Activated B cell treated with CpG ODN at 0.5 μM for 24 hours (primary cell): ENCODE data around the gene PPP1R18. TPM values are rescaled to one million over a fixed set of nuclear protein-coding genes. Genes with fewer than 3 reads are reported as not detected.

Source experiments
- ATAC-seq: fragments of 200-7000 bp; cut with Tn5 transposase; one replicate; pipeline ENCODE4 v1.10.0; 2021; ENCODE audit warnings: low read depth, mild to moderate bottlenecking, moderate library complexity
- CTCF ChIA-PET: fragments of 350-600 bp; sonication (Branson Sonifier 250); formaldehyde crosslinking; loops from one replicate; lab custom pipeline; 2021; ENCODE audit warnings: antibody characterized with exemption; lab: Charles Lee
- POLR2A ChIA-PET: fragments of 350-600 bp; sonication (Branson Sonifier 250); formaldehyde crosslinking; loops from one replicate; lab custom pipeline; 2021; ENCODE audit warnings: antibody characterized with exemption; lab: Charles Lee
- DNase-seq: peaks from one replicate; pipeline ENCODE4 v3.0.0; 2022
- H3K27ac Mint-ChIP-seq: one replicate; pipeline ENCODE4 v1.8.0; 2020; ENCODE audit warnings: mixed read lengths
- H3K27me3 Mint-ChIP-seq: one replicate; pipeline ENCODE4 v1.8.0; 2021; ENCODE audit warnings: mixed read lengths
- H3K36me3 Mint-ChIP-seq: one replicate; pipeline ENCODE4 v1.8.0; 2021; ENCODE audit warnings: low read depth, mixed read lengths
- H3K4me1 Mint-ChIP-seq: one replicate; pipeline ENCODE4 v1.8.0; 2021; ENCODE audit warnings: mixed read lengths
- H3K4me3 Mint-ChIP-seq: one replicate; pipeline ENCODE4 v1.8.0; 2020; ENCODE audit warnings: mild to moderate bottlenecking, mixed read lengths
- H3K9me3 Mint-ChIP-seq: one replicate; pipeline ENCODE4 v1.8.0; 2020; ENCODE audit warnings: mixed read lengths
- intact Hi-C: fragments of 100-400 bp; cut with micrococcal nuclease; formaldehyde crosslinking; loops from one replicate; pipeline ENCODE4 v1.15.1; 2024
- total RNA-seq: library from RNA; stranded (reverse); gene quantifications from 2 replicates; pipeline ENCODE4 v1.2.3, GENCODE V29; 2022
- TF ChIP-seq, protein P1 (sequence below): fragments of 200-600 bp; IDR thresholded peaks from one replicate; pipeline ENCODE4 v1.8.0; 2022; ENCODE audit warnings: antibody characterized with exemption, mild to moderate bottlenecking

Gene PPP1R18
- total RNA-seq, 1 donor from 2014 or later, result 104 TPM

DNA sequence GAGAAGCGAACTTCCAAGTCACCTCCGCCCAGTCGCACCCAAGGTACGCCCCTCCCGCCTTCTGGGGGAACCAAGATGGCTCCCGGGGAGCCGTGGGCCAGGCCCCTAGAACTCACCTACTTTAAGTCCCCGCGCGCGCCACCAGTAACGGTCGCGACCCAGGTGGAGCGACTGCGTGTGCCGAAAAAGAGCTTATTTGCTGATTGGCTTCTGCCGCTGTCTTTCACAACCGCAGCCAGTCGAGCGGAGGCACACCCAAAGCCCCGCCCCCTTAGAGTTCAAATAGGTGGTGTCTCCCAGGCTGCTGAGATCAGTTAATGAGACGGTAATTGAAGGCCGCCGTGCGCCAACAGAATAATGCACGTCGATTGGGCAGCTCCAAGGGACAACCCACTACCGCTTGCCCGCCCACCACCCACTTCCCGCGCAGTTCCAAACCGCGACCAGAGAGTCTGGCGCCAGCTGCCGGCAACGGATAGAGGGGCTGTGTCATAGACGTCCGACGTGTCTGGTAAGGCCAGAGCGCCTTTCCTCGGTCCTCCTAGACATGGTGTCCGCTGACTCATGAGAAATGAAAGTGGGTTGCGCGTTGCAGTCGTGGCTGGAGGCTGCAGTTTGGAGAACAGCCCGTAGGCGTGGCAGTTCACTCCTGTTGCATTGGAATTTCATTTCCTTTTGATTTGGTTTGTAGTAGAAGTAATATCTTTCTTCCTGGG is 30.8 kb upstream of the PPP1R18 start, which contains the start of gene MDC1:
TSS of gene MDC1 (minus strand) at position 153 of the 716 bp plus-strand sequence. CDS start 2,106 bp downstream, outside the sequence.
- peak; percentile 73 for ATAC-seq
- H3K4me1 Mint-ChIP-seq, result peaks cover 57% of the 10 kb centered on the region
- H3K36me3 Mint-ChIP-seq, result peaks cover 49% of the 10 kb centered on the region

DNA sequence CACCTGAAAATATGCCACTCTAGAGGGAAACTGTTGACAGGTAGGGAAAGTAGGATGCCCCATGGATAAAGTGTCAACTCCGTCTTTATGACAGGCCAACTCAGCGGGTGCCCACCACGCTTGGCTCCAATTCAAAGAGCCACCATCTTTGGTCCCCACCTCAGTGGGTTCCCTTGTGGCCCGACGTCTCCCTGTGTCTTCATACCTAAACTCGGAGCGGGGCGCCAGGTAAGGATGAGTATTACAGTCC is 30.4 kb upstream of the PPP1R18 start:
- intact Hi-C loops, result loop anchor here (1.0 kb wide), 4 partner anchors 30 to 161 kb away; partner anchors contain the start of genes GNL1, MRPS18B and PPP1R10
- ChIA-PET POLR2A (interaction anchor here (0.6 to 22.6 kb wide), 25 partner anchors 11 to 977 kb away, joined by 3 to 697 read pairs (median 5); partner anchors contain the start of genes ABCF1, DHX16, GNL1 and GTF2H4), CTCF (interaction anchor here (0.7 to 3.1 kb wide), 6 partner anchors 14 to 175 kb away, joined by 3 to 22 read pairs (median 6); no protein-coding TSS in a partner anchor)
- Mint-ChIP-seq H3K36me3 (peaks cover 51% of the 10 kb centered on the region), H3K4me3 (peak overlapping the region; percentile 99), H3K4me1 (peaks cover 57% of the 10 kb centered on the region), H3K27ac (peak overlapping the region; percentile 99), H3K27me3 (no peaks in the 10 kb centered on the region), H3K9me3 (no peaks in the 10 kb centered on the region)
- ATAC-seq (no peak), DNase-seq (no peak)
- TF ChIP-seq, protein P1, sequence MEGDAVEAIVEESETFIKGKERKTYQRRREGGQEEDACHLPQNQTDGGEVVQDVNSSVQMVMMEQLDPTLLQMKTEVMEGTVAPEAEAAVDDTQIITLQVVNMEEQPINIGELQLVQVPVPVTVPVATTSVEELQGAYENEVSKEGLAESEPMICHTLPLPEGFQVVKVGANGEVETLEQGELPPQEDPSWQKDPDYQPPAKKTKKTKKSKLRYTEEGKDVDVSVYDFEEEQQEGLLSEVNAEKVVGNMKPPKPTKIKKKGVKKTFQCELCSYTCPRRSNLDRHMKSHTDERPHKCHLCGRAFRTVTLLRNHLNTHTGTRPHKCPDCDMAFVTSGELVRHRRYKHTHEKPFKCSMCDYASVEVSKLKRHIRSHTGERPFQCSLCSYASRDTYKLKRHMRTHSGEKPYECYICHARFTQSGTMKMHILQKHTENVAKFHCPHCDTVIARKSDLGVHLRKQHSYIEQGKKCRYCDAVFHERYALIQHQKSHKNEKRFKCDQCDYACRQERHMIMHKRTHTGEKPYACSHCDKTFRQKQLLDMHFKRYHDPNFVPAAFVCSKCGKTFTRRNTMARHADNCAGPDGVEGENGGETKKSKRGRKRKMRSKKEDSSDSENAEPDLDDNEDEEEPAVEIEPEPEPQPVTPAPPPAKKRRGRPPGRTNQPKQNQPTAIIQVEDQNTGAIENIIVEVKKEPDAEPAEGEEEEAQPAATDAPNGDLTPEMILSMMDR, result no peak

More for the DNA sequence above, 30.8 kb upstream of the PPP1R18 start, which contains the start of gene MDC1:
- POLR2A ChIA-PET, result interaction anchor here (0.5 to 22.6 kb wide), 30 partner anchors 13 to 1022 kb away, joined by 3 to 697 read pairs (median 4); partner anchors contain the start of genes ABCF1, DHX16, GNL1 and GTF2H4
- peak within 1 kb of the TSS; percentile 99 for H3K4me3 Mint-ChIP-seq
- CTCF ChIA-PET, result interaction anchor here (0.7 to 3.1 kb wide), 6 partner anchors 14 to 175 kb away, joined by 3 to 22 read pairs (median 6); no protein-coding TSS in a partner anchor
- DNase-seq, result peak; percentile 91
- H3K9me3 Mint-ChIP-seq, result no peaks in the 10 kb centered on the region
- TF ChIP-seq, protein P1, result no peak
- peak within 1 kb of the TSS; percentile 99 for H3K27ac Mint-ChIP-seq
- intact Hi-C loops, result loop anchor here (1.0 kb wide), 4 partner anchors 30 to 161 kb away; partner anchors contain the start of genes GNL1, MRPS18B and PPP1R10
- H3K27me3 Mint-ChIP-seq, result no peaks in the 10 kb centered on the region

DNA sequence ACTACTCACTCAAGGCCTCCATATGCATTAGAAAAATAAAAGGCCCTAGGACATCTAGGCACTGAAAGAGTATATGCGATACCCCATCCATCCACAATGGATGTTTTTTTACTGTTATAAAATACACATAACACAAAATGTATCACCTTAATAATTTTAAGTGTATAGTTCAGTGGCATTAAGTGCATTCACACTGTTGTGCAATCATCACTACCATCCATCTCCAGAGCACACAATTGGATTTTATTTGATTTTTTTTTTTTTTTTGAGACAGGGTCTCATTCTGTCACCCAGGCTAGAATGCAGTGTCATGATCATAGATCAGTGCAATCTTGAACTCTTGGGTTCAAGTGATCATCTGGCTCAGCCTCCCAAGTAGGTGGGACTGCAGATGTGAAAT is 27.8 kb upstream of the PPP1R18 start:
- Mint-ChIP-seq H3K9me3 (no peaks in the 10 kb centered on the region), H3K27me3 (no peaks in the 10 kb centered on the region), H3K27ac (no peak overlapping the region), H3K4me3 (no peak overlapping the region), H3K36me3 (peaks cover 57% of the 10 kb centered on the region), H3K4me1 (peaks cover 43% of the 10 kb centered on the region)
- DNase-seq (no peak), ATAC-seq (no peak)
- ChIA-PET POLR2A (interaction anchor here (1.7 to 22.6 kb wide), 2 partner anchors 18 to 36 kb away, joined by 5 to 697 read pairs; partner anchors contain the start of gene DHX16), CTCF (interaction anchor here (1.0 kb wide), 1 partner anchor 35 kb away, joined by 4 read pairs; no protein-coding TSS in a partner anchor)
- intact Hi-C loops, result no loop called here
- TF ChIP-seq, protein P1, result no peak

DNA sequence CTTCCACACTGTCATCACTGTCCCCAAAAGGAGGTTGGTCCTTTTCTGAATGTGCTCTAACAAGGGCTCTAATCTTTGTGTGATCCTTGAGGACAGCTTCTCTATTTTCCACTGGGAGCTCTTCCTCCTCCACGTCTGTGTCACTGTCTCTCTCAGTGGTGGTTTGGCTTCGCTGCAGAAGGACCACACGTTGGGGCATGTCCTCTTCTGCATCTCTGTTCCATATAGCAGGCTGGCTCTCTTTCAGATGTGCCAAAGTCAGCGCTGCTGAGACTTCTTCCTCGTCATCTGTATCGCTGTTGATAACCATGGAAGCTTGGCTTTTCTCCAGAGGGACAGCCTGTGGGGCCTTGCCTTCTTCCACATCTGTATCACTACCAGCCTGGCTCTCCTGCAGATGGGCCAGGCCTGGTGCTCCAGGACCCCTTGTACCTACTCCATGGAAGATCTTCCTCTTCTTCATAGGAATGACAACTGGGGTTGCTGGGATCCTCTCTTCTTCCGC is 26.0 kb upstream of the PPP1R18 start:
- Mint-ChIP-seq H3K4me3 (no peak overlapping the region), H3K9me3 (no peaks in the 10 kb centered on the region), H3K4me1 (peaks cover 33% of the 10 kb centered on the region), H3K27me3 (no peaks in the 10 kb centered on the region), H3K27ac (no peak overlapping the region), H3K36me3 (peaks cover 66% of the 10 kb centered on the region)
- no peak for ATAC-seq
- intact Hi-C loops, result no loop called here
- CTCF ChIA-PET, result interaction anchor here (1.3 to 1.9 kb wide), 4 partner anchors 10 to 33 kb away, joined by 3 to 8 read pairs (median 5); no protein-coding TSS in a partner anchor
- TF ChIP-seq, protein P1, result no peak
- POLR2A ChIA-PET, result interaction anchor here (0.7 to 22.6 kb wide), 3 partner anchors 14 to 34 kb away, joined by 3 to 697 read pairs (median 4); partner anchors contain the start of gene DHX16
- DNase-seq, result no peak
